VCaP (cell line): ENCODE measurements around the gene RGL1.

Source experiments
- H3K27ac ChIP-seq: fragments of 450-650 bp; 2 replicates; pipeline ENCODE4 v1.5.1; 2017
- TF ChIP-seq, protein P1 (sequence below): fragments of 450-650 bp; conservative IDR thresholded peaks from 2 replicates; pipeline ENCODE4 v1.5.1; 2017; ENCODE audit warnings: mild to moderate bottlenecking, moderate library complexity

Gene RGL1

DNA sequence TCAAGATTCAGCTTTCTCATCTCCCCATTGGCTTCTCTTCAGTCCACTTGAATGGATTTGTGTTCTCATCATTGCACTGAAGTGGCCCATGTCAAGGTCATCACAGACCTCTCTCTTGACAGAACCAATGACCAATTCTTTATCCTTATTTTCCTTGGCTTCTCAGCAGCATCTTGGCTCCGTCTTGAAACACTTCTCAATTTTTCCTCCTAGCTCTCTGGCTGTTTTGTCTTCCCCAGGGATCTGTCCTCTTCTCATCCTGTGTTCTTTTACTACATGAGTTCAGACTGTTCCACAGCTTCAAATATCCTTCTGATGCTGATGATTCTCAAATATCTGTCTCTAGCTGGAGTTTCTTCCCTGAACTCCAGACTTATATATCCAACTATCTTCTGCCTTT is 154.0 kb downstream of the RGL1 start:
- no peak overlapping the region for H3K27ac ChIP-seq
- TF ChIP-seq, protein P1, sequence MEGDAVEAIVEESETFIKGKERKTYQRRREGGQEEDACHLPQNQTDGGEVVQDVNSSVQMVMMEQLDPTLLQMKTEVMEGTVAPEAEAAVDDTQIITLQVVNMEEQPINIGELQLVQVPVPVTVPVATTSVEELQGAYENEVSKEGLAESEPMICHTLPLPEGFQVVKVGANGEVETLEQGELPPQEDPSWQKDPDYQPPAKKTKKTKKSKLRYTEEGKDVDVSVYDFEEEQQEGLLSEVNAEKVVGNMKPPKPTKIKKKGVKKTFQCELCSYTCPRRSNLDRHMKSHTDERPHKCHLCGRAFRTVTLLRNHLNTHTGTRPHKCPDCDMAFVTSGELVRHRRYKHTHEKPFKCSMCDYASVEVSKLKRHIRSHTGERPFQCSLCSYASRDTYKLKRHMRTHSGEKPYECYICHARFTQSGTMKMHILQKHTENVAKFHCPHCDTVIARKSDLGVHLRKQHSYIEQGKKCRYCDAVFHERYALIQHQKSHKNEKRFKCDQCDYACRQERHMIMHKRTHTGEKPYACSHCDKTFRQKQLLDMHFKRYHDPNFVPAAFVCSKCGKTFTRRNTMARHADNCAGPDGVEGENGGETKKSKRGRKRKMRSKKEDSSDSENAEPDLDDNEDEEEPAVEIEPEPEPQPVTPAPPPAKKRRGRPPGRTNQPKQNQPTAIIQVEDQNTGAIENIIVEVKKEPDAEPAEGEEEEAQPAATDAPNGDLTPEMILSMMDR, result no peak

DNA sequence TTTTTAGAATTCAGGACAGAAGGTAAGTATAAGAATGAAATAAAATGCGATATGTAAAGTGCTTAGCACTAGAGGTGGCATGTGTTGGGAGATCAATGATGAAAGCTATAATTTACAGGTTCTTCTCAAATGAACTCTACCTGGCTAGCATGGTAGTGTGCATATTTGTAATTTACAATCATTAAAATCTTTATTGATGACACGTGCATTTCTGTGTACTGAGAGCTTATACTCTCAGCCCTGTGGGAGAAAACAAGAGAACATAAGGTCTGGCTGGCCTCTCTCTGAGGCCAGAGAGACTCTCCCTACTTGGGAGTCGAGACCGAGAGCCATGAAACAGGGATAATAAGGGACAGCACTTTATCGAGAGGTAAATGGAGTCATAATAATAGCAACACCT is 156.2 kb downstream of the RGL1 start:
- TF ChIP-seq, protein P1, result no peak
- no peak overlapping the region for H3K27ac ChIP-seq

GRCh38 chr1:183962903-183963302 is 158.0 kb downstream of the RGL1 start:
- TF ChIP-seq, protein P1, result no peak
- H3K27ac ChIP-seq, result no peak overlapping the region

- TF ChIP-seq, protein P1, result no peak
- H3K27ac ChIP-seq, result no peak overlapping the region
Measured at GRCh38 chr1:183965726-183966125, 160.8 kb downstream of the RGL1 start.

DNA sequence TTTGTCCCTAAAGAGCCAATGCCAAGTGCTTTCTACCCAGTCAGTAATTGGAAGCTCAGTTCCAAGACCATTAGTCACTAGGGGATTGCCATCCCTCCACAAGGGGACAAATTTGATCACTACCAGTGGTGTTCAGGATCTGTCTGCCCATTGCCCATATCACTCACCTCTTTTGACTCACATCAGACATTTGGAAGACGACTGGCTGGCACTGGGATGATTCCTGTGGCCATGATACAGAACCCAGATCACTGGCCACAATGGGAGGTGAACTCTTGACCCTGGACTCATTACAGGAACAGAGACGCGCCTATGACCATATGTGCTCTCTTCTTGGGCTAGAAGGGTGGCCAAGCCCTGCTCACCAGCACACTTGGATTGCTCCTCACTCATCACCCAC is 161.6 kb downstream of the RGL1 start:
- TF ChIP-seq, protein P1, result no peak
- H3K27ac ChIP-seq, result no peak overlapping the region

GRCh38 chr1:183967914-183968313 is 163.0 kb downstream of the RGL1 start:
- TF ChIP-seq, protein P1, result no peak
- no peak overlapping the region for H3K27ac ChIP-seq

DNA sequence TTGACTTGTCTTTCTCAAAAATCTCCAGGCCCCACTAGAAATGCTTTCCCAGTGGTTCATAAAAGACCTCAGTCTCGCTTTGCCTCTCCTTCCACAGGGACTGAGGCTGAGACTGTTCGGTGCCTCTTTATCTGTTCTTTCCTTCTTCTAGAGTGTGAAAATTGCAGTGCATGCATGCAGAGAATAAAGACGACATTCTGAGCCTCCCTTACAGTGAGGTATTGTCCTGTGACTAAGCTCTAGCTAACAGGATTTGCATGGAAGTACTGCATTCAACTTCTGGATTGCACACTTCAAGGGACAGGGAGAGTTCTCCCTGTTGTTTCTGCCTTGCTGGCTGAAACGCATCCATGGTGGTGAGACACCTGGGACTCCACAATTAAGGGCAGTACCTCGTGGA is 163.5 kb downstream of the RGL1 start:
- no peak overlapping the region for H3K27ac ChIP-seq
- TF ChIP-seq, protein P1, result no peak
